Glutamatergic neuron (in vitro differentiated cells): Measurements from ENCODE around the gene TAS2R30. TPM values are rescaled to one million over a fixed set of nuclear protein-coding genes. Genes with fewer than 3 reads are reported as not detected.
"Not testable (repeated sequence)": the region's sequence is repeated elsewhere in the genome, so short reads cannot be mapped to it uniquely, and the experiment has no call there.

Experiments used
- DNase-seq: peaks from one replicate; pipeline ENCODE4 v3.0.0; 2022
- H3K27ac Mint-ChIP-seq: one replicate; pipeline ENCODE4 v1.8.0; 2020; ENCODE audit warnings: mild to moderate bottlenecking, mixed read lengths, inconsistent platforms; ENCODE audit not compliant: unreplicated experiment
- H3K27me3 Mint-ChIP-seq: one replicate; pipeline ENCODE4 v1.8.0; 2020; ENCODE audit warnings: mild to moderate bottlenecking, moderate library complexity, mixed read lengths, inconsistent platforms; ENCODE audit not compliant: unreplicated experiment
- H3K36me3 Mint-ChIP-seq: one replicate; pipeline ENCODE4 v1.8.0; 2020; ENCODE audit warnings: mild to moderate bottlenecking, mixed read lengths, inconsistent platforms; ENCODE audit not compliant: unreplicated experiment
- H3K4me1 Mint-ChIP-seq: one replicate; pipeline ENCODE4 v1.8.0; 2020; ENCODE audit warnings: mild to moderate bottlenecking, low read depth, mixed read lengths, inconsistent platforms; ENCODE audit not compliant: unreplicated experiment
- H3K4me3 Mint-ChIP-seq: one replicate; pipeline ENCODE4 v1.8.0; 2020; ENCODE audit warnings: mild to moderate bottlenecking, mixed read lengths, inconsistent platforms; ENCODE audit not compliant: unreplicated experiment
- H3K9me3 Mint-ChIP-seq: one replicate; pipeline ENCODE4 v1.8.0; 2020; ENCODE audit warnings: mild to moderate bottlenecking, moderate library complexity, mixed read lengths, inconsistent platforms; ENCODE audit not compliant: unreplicated experiment
- total RNA-seq: library from RNA; stranded (reverse); fragmentation: NEBNext Ultra II Directional; extraction: Animal tissue kit (Norgen Biotek cat#: 25700); gene quantifications from one replicate; pipeline ENCODE4 v1.2.1, GENCODE V29; 2021; ENCODE audit not compliant: unreplicated experiment
- TF ChIP-seq, protein P1 (sequence below): fragments of 200-600 bp; sonication (generic); IDR thresholded peaks from one replicate; pipeline ENCODE4 v1.5.0; 2021; ENCODE audit not compliant: partially characterized antibody, unreplicated experiment

The TAS2R30 gene
- total RNA-seq, 1 donor from 2014 or later = 5.1 TPM

DNA sequence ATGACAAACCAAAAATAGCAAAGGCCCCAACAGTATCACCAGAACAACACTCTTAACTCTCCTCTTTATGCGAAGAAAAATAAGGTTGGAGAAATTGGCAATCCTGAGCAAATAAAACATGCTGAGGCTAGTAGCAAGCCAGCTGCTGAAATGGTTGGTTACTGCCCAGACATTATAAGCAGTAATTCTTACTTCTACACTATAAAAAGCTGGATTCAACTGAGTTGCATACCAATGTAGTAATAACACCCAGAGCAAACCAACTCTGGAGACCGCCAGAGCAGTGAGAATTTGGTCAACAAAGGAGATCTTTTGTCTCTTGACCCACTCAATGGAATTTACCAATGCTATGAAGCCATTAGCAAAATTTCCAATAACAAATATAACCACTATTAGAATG is 628 bp downstream of the TAS2R30 start:
- H3K9me3 Mint-ChIP-seq = no peaks in the 10 kb centered on the region
- no peak overlapping the region for H3K4me3 Mint-ChIP-seq

DNA sequence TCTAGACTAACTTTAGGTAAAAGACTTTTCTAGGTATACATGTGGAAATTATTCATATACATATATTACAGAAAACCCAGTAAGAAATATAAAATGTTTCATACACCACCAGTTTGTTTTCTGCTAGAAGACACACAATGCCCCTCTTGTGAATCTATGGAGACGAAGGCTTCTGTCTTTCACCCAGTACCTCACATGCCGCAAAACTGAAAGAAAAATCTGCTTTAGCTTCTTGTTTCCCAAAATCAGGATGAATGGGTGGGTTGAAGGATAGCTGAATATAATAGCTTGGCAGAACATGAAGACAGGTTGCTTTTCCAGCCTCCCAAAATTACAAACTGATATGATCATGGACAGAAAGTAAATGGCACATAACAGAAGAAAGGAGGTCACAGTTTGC is 1.3 kb downstream of the TAS2R30 start:
- H3K4me3 Mint-ChIP-seq = no peak overlapping the region
- no peaks in the 10 kb centered on the region for H3K9me3 Mint-ChIP-seq
- H3K4me1 Mint-ChIP-seq = peaks cover 7% of the 10 kb centered on the region
- H3K36me3 Mint-ChIP-seq = no peaks in the 10 kb centered on the region
- H3K27ac Mint-ChIP-seq = no peak overlapping the region
- TF ChIP-seq, protein P1, sequence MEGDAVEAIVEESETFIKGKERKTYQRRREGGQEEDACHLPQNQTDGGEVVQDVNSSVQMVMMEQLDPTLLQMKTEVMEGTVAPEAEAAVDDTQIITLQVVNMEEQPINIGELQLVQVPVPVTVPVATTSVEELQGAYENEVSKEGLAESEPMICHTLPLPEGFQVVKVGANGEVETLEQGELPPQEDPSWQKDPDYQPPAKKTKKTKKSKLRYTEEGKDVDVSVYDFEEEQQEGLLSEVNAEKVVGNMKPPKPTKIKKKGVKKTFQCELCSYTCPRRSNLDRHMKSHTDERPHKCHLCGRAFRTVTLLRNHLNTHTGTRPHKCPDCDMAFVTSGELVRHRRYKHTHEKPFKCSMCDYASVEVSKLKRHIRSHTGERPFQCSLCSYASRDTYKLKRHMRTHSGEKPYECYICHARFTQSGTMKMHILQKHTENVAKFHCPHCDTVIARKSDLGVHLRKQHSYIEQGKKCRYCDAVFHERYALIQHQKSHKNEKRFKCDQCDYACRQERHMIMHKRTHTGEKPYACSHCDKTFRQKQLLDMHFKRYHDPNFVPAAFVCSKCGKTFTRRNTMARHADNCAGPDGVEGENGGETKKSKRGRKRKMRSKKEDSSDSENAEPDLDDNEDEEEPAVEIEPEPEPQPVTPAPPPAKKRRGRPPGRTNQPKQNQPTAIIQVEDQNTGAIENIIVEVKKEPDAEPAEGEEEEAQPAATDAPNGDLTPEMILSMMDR = no peak
- DNase-seq = no peak
- no peaks in the 10 kb centered on the region for H3K27me3 Mint-ChIP-seq

More for the DNA sequence above, 628 bp downstream of the TAS2R30 start:
- Mint-ChIP-seq H3K4me1 (peaks cover 7% of the 10 kb centered on the region), H3K27me3 (no peaks in the 10 kb centered on the region), H3K27ac (no peak overlapping the region), H3K36me3 (no peaks in the 10 kb centered on the region)
- no peak for DNase-seq
- TF ChIP-seq, protein P1 = no peak

DNA sequence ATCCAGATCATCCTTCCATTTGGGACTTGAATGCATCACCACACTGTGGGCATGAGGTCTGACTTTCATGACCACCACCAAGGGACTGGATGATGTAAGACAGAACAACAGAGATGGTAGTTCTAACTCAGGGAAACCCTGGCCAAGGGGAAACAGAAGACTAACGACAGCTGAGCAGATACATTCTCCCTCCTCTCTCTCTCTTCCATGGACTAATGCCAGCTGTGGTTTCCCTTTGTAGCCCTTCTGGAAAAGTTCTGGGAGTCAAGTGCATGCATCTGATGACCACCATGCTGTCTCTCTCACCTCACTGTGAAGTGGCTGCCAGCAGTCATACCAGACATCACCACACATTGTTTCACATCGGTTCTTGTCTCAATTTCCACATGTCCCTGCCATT is 3.4 kb downstream of the TAS2R30 start:
- Mint-ChIP-seq H3K9me3 (no peaks in the 10 kb centered on the region), H3K4me1 (peaks cover 7% of the 10 kb centered on the region), H3K4me3 (no peak overlapping the region), H3K27me3 (no peaks in the 10 kb centered on the region), H3K36me3 (no peaks in the 10 kb centered on the region), H3K27ac (no peak overlapping the region)
- TF ChIP-seq, protein P1 = no peak
- DNase-seq = no peak

DNA sequence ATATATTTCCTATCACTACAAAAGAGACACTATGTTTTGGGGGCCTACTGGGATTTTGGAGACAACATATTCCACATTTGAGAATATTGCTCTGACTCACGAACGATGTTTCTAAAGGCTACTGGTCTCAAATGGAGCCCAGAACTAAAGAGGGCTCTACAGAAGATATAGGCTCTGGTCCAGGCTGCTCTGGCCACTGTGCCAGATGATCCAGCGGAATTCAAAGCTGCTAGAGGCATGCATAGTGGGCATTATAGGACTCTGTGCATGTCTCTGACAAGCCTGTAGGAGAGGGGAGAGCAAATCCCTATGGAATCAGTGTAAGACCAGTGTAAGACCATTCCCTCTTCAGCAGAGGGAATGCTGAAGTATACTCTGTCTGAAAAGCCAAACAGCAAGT is 4.1 kb downstream of the TAS2R30 start:
- H3K27ac Mint-ChIP-seq = no peak overlapping the region
- H3K9me3 Mint-ChIP-seq = no peaks in the 10 kb centered on the region
- H3K27me3 Mint-ChIP-seq = no peaks in the 10 kb centered on the region
- DNase-seq = no peak
- no peak overlapping the region for H3K4me3 Mint-ChIP-seq
- TF ChIP-seq, protein P1 = no peak
- peaks cover 7% of the 10 kb centered on the region for H3K4me1 Mint-ChIP-seq
- H3K36me3 Mint-ChIP-seq = no peaks in the 10 kb centered on the region

DNA sequence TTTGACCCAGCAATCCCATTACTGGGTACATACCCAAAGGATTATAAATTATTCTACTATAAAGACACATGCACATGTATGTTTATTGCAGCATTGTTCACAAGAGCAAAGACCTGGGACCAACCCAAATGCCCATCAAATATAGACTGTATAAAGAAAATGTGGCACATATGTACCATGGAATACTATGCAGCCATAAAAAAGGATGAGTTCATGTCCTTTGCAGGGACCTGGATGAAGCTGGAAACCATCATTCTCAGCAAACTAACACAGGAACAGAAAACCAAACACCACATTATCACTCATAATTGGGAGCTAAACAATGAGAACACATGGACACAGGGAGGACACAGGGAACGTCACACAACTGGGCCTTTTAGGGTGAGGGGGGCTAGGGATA is 20.3 kb downstream of the TAS2R30 start:
- H3K4me3 Mint-ChIP-seq, H3K27me3 Mint-ChIP-seq, H3K27ac Mint-ChIP-seq, H3K9me3 Mint-ChIP-seq, H3K4me1 Mint-ChIP-seq, DNase-seq: not testable (repeated sequence)
- H3K36me3 Mint-ChIP-seq = peaks cover 29% of the 10 kb centered on the region

DNA sequence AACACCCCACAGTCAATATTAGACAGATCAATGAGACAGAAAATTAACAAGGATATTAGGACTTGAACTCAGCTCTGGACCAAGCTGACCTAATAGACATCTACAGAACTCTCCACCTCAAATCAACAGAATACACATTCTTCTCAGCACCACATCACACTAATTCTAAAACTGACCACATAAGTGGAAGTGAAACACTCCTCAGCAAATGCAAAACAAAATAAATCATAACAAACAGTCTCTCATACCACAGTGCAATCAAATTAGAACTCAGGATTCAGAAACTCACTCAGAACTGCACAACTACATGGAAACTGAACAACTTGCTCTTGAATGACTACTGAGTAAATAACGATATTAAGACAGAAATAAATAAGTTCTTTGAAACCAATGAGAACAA is 23.2 kb downstream of the TAS2R30 start:
- DNase-seq, H3K4me3 Mint-ChIP-seq, H3K9me3 Mint-ChIP-seq, H3K27ac Mint-ChIP-seq, H3K4me1 Mint-ChIP-seq, H3K27me3 Mint-ChIP-seq: not testable (repeated sequence)
- H3K36me3 Mint-ChIP-seq = peaks cover 25% of the 10 kb centered on the region
